GM23338 (cell line): Measurements from ENCODE around the gene TCF7L2. TPM values are rescaled to one million over a fixed set of nuclear protein-coding genes. Genes with fewer than 3 reads are reported as not detected.

Source experiments
- ATAC-seq: fragments of 200-7000 bp; cut with Tn5 transposase; 3 replicates; pipeline ENCODE4 v1.9.1; 2020
- DNase-seq: peaks from one replicate; pipeline ENCODE4 v3.0.0-alpha.2; 2015; ENCODE audit warnings: low spot score
- H2AFZ ChIP-seq: fragments of 200-600 bp; sonication (generic); 2 replicates; pipeline ENCODE4 v1.8.0; 2016; ENCODE audit warnings: antibody characterized with exemption, mild to moderate bottlenecking, moderate library complexity
- H3F3A ChIP-seq: fragments of 200-600 bp; sonication (generic); replicated peaks from 2 replicates; pipeline ENCODE4 v1.8.0; 2017; ENCODE audit warnings: antibody characterized with exemption, mixed run types, low read depth
- H3K27ac ChIP-seq: fragments of 200-600 bp; sonication (generic); 2 replicates; pipeline ENCODE4 v1.6.1; 2016; ENCODE audit warnings: low read depth
- H3K27me3 ChIP-seq: fragments of 200-600 bp; sonication (generic); 2 replicates; pipeline ENCODE4 v1.8.0; 2016; ENCODE audit warnings: mild to moderate bottlenecking, mixed run types, moderate library complexity; ENCODE audit not compliant: insufficient read depth
- H3K36me3 ChIP-seq: fragments of 200-600 bp; sonication (generic); 2 replicates; pipeline ENCODE4 v1.8.0; 2016; ENCODE audit warnings: mild to moderate bottlenecking; ENCODE audit not compliant: insufficient read depth
- H3K4me1 ChIP-seq: fragments of 200-600 bp; sonication (generic); 2 replicates; pipeline ENCODE4 v1.8.0; 2016; ENCODE audit warnings: mild to moderate bottlenecking, moderate library complexity; ENCODE audit not compliant: insufficient read depth
- H3K4me2 ChIP-seq: fragments of 200-600 bp; sonication (generic); 2 replicates; pipeline ENCODE4 v1.7.1; 2017; ENCODE audit warnings: mixed run types
- H3K4me3 ChIP-seq: fragments of 200-600 bp; sonication (generic); 2 replicates; pipeline ENCODE4 v1.6.1; 2016; ENCODE audit warnings: mixed run types
- H3K79me2 ChIP-seq: fragments of 200-600 bp; sonication (generic); replicated peaks from 2 replicates; pipeline ENCODE4 v1.8.0; 2017; ENCODE audit warnings: mild to moderate bottlenecking; ENCODE audit not compliant: insufficient read depth
- H3K9me2 ChIP-seq: fragments of 200-600 bp; sonication (generic); 2 replicates; pipeline ENCODE4 v1.8.0; 2017; ENCODE audit not compliant: insufficient read depth
- H4K20me1 ChIP-seq: fragments of 200-600 bp; sonication (generic); replicated peaks from 2 replicates; pipeline ENCODE4 v1.8.0; 2017; ENCODE audit warnings: mild to moderate bottlenecking; ENCODE audit not compliant: insufficient read depth
- H3K27ac Mint-ChIP-seq: 2 replicates; pipeline ENCODE4 v1.8.0; 2020; ENCODE audit warnings: inconsistent platforms, mild to moderate bottlenecking, moderate library complexity, mixed read lengths
- H3K27me3 Mint-ChIP-seq: 3 replicates; pipeline ENCODE4 v1.8.0; 2022; ENCODE audit warnings: low read depth, mild to moderate bottlenecking, moderate library complexity, mixed read lengths, inconsistent platforms; ENCODE audit not compliant: insufficient read depth, poor library complexity
- H3K36me3 Mint-ChIP-seq: 3 replicates; pipeline ENCODE4 v1.8.0; 2021; ENCODE audit warnings: low read depth, mild to moderate bottlenecking, inconsistent platforms, moderate library complexity, mixed read lengths
- H3K4me1 Mint-ChIP-seq: 3 replicates; pipeline ENCODE4 v1.8.0; 2020; ENCODE audit warnings: mild to moderate bottlenecking, inconsistent platforms, mixed read lengths
- H3K4me3 Mint-ChIP-seq: 3 replicates; pipeline ENCODE4 v1.8.0; 2021; ENCODE audit warnings: moderate library complexity, mild to moderate bottlenecking, inconsistent platforms, mixed read lengths
- H3K9me3 Mint-ChIP-seq: 3 replicates; pipeline ENCODE4 v1.8.0; 2020; ENCODE audit warnings: moderate library complexity, mild to moderate bottlenecking, inconsistent platforms, mixed read lengths
- CREB1 ChIP-seq: fragments of 250-450 bp; sonication (Bioruptor Pico); IDR thresholded peaks from 2 replicates; pipeline ENCODE4 v1.5.0; 2020; ENCODE audit warnings: low read depth, mild to moderate bottlenecking, moderate library complexity
- CTCF ChIP-seq, 2 experiments: fragments of 200-600 bp in 1 of 2; sonication (generic) in 1 of 2; conservative IDR thresholded peaks; 2 replicates each; pipeline versions ENCODE4 v1.5.1 to v1.6.1; 2016 to 2017; ENCODE audit warnings: antibody characterized with exemption in 2 of 2, low read depth in 2 of 2, mild to moderate bottlenecking in 2 of 2, moderate library complexity in 1 of 2
- ETS1 ChIP-seq: IDR thresholded peaks from 2 replicates; pipeline ENCODE4 v1.6.1; 2016; ENCODE audit warnings: antibody characterized with exemption
- EZH2 ChIP-seq: fragments of 200-600 bp; sonication (generic); IDR thresholded peaks from one replicate; pipeline ENCODE4 v1.8.0; 2017; ENCODE audit warnings: antibody characterized with exemption, mild to moderate bottlenecking, low read depth; ENCODE audit not compliant: unreplicated experiment
- EZH2phosphoT487 ChIP-seq: fragments of 200-600 bp; sonication (generic); IDR thresholded peaks from one replicate; pipeline ENCODE4 v1.8.1; 2018; ENCODE audit warnings: antibody characterized with exemption; ENCODE audit not compliant: unreplicated experiment
- JUNB ChIP-seq: IDR thresholded peaks from one replicate; pipeline ENCODE4 v1.6.1; 2016; ENCODE audit warnings: antibody characterized with exemption; ENCODE audit not compliant: unreplicated experiment
- POLR2AphosphoS5 ChIP-seq: IDR thresholded peaks from 2 replicates; pipeline ENCODE4 v1.6.1; 2016; ENCODE audit warnings: antibody characterized with exemption, low read depth
- REST ChIP-seq: IDR thresholded peaks from one replicate; pipeline ENCODE4 v1.6.1; 2018; ENCODE audit warnings: antibody characterized with exemption; ENCODE audit not compliant: unreplicated experiment
- ZNF114 ChIP-seq: fragments of 250-450 bp; sonication (Bioruptor Pico); IDR thresholded peaks from 2 replicates; pipeline ENCODE4 v1.5.0; 2020; ENCODE audit warnings: mild to moderate bottlenecking, moderate library complexity
- ZNF331 ChIP-seq: fragments of 250-450 bp; sonication (Bioruptor Pico); IDR thresholded peaks from 2 replicates; pipeline ENCODE4 v1.5.0; 2020; ENCODE audit warnings: low read depth, mild to moderate bottlenecking, moderate library complexity
- polyA plus RNA-seq: library from polyadenylated mRNA; unstranded; fragments of >200 nt; fragmentation: Nextera tagmentation; extraction: Ambion mirVana; gene quantifications from 2 replicates; pipeline ENCODE4 v1.2.1, GENCODE V29; 2016
- total RNA-seq: library from RNA; depleted of rRNA; stranded (reverse); fragments of >200 nt; shearing (Covaris generic); gene quantifications from 2 replicates; pipeline ENCODE4 v1.2.3, GENCODE V29; 2014

TCF7L2 gene
- total and polyA plus RNA-seq, 2 experiments from 2014 or later, result 32.2 to 80.8 TPM

- Histone ChIP-seq H2AFZ (no peak overlapping the region), H4K20me1 (no peaks in the 10 kb centered on the region), H3K4me3 (peak overlapping the region; percentile 83), H3K27me3 (no peaks in the 10 kb centered on the region), H3K79me2 (peaks cover 58% of the 10 kb centered on the region), H3K4me1 (peaks cover 46% of the 10 kb centered on the region), H3K27ac (peak overlapping the region; percentile 98), H3K9me2 (no peaks in the 10 kb centered on the region), H3K4me2 (peak overlapping the region; percentile 95), H3K36me3 (no peaks in the 10 kb centered on the region), H3F3A (peaks cover 4% of the 10 kb centered on the region; the same call in 1 of the 2 replicates)
- ATAC-seq (peak; percentile 8), DNase-seq (peak; percentile 75)
- TF ChIP-seq ZNF331 (no peak), POLR2AphosphoS5 (peak; percentile 28; the same call in 1 of the 2 replicates), CREB1 (0 out of 2 replicates have a peak, but pooled peaks have one; percentile 29)
- Mint-ChIP-seq H3K9me3 (peaks cover 3% of the 10 kb centered on the region; the same call in 1 of the 3 replicates), H3K27me3 (peaks cover 11% of the 10 kb centered on the region), H3K4me1 (peaks cover 53% of the 10 kb centered on the region), H3K36me3 (peaks cover 30% of the 10 kb centered on the region), H3K4me3 (peak overlapping the region; percentile 99), H3K27ac (peak overlapping the region; percentile 98)
Observed at GRCh38 chr10:112951359-112952281, 1.6 kb downstream of the TCF7L2 start.

GRCh38 chr10:112952282-112953173 lies 2.5 kb downstream of the TCF7L2 start:
- no peaks in the 10 kb centered on the region for H3K36me3 ChIP-seq
- H3F3A ChIP-seq, result peaks cover 7% of the 10 kb centered on the region; the same call in 1 of the 2 replicates
- H3K79me2 ChIP-seq, result peaks cover 67% of the 10 kb centered on the region
- peak overlapping the region; percentile 83 for H3K4me3 ChIP-seq
- peak overlapping the region; percentile 98 for H3K27ac ChIP-seq
- no peak for TF ChIP-seq JUNB
- TF ChIP-seq ZNF114 (CRISPR knock-in tag), result no peak
- no peak for TF ChIP-seq CTCF (conservative IDR thresholded peaks at IDR 0.05; ENCODE audit: low read depth in 2 of 2)
- TF ChIP-seq EZH2, result no peak
- no peak for TF ChIP-seq CREB1
- TF ChIP-seq ETS1, result no peak
- TF ChIP-seq EZH2phosphoT487, result no peak
- TF ChIP-seq ZNF331, result no peak
- no peak for TF ChIP-seq REST
- Mint-ChIP-seq H3K4me3 (peak overlapping the region; percentile 99), H3K9me3 (peaks cover 3% of the 10 kb centered on the region; the same call in 1 of the 3 replicates), H3K27ac (peak overlapping the region; percentile 98), H3K4me1 (peaks cover 58% of the 10 kb centered on the region), H3K27me3 (peaks cover 11% of the 10 kb centered on the region), H3K36me3 (peaks cover 34% of the 10 kb centered on the region)
- H3K4me1 ChIP-seq, result peaks cover 46% of the 10 kb centered on the region
- peak overlapping the region; percentile 95 for H3K4me2 ChIP-seq
- H4K20me1 ChIP-seq, result no peaks in the 10 kb centered on the region
- no peaks in the 10 kb centered on the region for H3K27me3 ChIP-seq
- DNase-seq (peak; percentile 61), ATAC-seq (peak; percentile 9)
- H3K9me2 ChIP-seq, result no peaks in the 10 kb centered on the region
- no peak overlapping the region for H2AFZ ChIP-seq
